ENCODE measurements around the gene AIRE. TPM values are rescaled to one million over a fixed set of nuclear protein-coding genes. Genes with fewer than 3 reads are reported as not detected.
A peak's percentile ranks its signal among the peaks of the same experiment; 100 is the strongest.

AIRE gene
- total RNA-seq, 3 donors from 2014 or later, result 0.12 to 0.16 TPM; not detected in 1

DNA sequence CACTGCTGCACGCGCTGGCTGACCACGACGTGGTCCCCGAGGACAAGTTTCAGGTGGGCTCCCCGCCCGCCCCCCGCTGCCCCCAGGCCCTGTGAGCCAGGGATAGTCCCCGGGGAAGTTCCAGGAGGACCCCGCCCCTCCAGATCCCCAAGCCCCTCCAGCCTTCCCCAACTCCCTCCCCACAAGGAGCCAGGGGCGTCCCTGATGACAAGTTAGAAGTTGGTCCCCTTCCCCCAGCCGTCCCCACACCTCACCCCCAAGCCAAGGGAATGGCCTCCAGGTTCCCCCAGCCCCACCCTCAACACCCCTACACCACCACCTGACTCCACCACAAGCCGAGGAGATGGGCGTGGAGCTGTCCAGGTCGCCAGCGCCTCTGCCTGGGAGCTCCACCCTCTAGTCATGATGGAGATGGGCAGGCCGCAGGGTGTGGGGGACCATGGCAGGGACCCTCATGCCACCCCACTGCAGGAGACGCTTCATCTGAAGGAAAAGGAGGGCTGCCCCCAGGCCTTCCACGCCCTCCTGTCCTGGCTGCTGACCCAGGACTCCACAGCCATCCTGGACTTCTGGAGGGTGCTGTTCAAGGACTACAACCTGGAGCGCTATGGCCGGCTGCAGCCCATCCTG lies 525 bp downstream of the AIRE start:
- ATAC-seq, result no peak
- DNase-seq, result peak in 1 of 3 donors; percentile 41

DNA sequence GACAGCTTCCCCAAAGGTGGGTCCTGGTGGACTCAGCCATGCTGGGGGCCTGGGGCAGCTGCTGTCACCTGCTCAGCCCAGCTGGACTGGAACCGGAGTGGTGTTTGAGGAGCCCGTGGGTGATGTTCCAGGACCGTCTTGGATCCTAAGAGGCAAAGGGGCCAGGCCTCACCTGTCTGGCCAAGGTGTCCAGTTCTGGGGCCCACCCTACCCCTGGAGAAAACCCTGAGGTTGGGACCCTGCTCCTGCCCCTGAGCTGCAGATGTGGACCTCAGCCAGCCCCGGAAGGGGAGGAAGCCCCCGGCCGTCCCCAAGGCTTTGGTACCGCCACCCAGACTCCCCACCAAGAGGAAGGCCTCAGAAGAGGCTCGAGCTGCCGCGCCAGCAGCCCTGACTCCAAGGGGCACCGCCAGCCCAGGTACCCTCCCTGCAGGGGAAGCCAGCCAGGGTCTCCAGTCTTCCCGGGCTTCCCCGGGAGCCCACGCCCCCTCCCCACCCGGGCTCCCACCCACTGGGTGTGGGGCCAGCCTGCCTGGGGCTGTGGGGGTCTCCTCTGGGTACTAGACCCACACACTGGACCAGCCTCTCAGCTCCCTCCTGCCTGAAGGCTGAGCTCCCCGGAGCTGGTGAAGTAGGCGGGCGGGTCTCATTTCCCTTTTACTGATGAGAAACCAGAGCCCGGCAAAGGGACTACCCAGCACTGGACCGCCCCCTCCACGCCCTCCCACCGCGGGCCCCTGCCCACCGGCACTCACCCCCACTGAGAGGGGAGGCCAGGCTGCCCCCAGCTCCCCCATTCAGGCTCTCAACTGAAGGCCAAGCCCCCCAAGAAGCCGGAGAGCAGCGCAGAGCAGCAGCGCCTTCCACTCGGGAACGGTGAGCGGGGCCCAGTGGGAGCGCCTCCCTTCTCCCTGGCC lies 1.3 kb downstream of the AIRE start:
- no peaks in the 10 kb centered on the region for H3K36me3 ChIP-seq (ENCODE audit: low read depth)
- peak in 2 of 3 donors; percentile 27 to 49 for DNase-seq
- intact Hi-C loops (cut with DNase I, micrococcal nuclease), result no loop called here
- no peaks in the 10 kb centered on the region for H3K4me1 ChIP-seq (ENCODE audit: low read depth)
- H3K9me3 ChIP-seq, result no peaks in the 10 kb centered on the region
- TF ChIP-seq, protein P1, sequence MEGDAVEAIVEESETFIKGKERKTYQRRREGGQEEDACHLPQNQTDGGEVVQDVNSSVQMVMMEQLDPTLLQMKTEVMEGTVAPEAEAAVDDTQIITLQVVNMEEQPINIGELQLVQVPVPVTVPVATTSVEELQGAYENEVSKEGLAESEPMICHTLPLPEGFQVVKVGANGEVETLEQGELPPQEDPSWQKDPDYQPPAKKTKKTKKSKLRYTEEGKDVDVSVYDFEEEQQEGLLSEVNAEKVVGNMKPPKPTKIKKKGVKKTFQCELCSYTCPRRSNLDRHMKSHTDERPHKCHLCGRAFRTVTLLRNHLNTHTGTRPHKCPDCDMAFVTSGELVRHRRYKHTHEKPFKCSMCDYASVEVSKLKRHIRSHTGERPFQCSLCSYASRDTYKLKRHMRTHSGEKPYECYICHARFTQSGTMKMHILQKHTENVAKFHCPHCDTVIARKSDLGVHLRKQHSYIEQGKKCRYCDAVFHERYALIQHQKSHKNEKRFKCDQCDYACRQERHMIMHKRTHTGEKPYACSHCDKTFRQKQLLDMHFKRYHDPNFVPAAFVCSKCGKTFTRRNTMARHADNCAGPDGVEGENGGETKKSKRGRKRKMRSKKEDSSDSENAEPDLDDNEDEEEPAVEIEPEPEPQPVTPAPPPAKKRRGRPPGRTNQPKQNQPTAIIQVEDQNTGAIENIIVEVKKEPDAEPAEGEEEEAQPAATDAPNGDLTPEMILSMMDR (IDR thresholded peaks at IDR 0.05), result no peak
- H3K4me3 ChIP-seq, result no peak overlapping the region
- no peak for ATAC-seq

More for the DNA sequence above, 525 bp downstream of the AIRE start:
- intact Hi-C loops (cut with DNase I, micrococcal nuclease), result no loop called here
- H3K36me3 ChIP-seq (ENCODE audit: low read depth), result no peaks in the 10 kb centered on the region
- H3K4me1 ChIP-seq (ENCODE audit: low read depth), result no peaks in the 10 kb centered on the region
- TF ChIP-seq, protein P1 (IDR thresholded peaks at IDR 0.05), result no peak
- H3K4me3 ChIP-seq, result no peak overlapping the region
- no peaks in the 10 kb centered on the region for H3K9me3 ChIP-seq

DNA sequence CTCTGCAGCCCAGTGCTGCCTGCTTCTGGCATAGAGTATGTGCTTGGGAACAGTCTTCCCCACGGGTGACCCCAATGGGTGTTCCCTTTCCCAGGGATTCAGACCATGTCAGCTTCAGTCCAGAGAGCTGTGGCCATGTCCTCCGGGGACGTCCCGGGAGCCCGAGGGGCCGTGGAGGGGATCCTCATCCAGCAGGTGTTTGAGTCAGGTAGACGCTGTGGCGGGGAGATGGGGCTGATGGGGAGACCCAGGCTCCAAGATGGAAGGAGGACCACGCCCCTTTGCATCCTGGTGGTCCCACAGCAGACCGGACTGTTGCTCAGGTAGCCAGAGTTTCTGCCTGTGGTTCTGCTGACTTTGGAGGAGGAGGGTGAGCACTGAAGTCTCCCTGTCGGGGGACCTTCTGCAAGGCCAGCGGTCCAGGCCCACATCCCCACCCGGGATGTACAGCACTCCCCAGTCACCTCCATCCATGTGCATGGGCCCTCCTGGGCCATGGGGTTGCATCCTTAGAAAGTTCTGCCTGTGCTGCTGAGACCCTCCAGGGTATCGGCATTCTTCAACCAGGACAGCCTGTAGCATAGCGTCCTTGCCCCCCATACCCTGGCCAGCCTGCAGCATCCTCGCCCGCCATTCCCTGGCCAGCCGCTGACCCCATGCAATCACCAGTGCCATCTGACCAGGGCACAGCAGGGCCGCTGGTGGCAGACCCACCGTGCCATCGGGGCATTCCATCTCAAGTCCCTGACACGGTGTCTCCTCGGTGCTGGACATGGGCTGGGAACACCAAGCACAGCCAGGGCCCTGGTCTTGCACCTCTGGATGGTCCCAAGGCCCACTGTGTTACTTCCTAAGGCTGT lies 2.8 kb downstream of the AIRE start:
- ATAC-seq, result no peak
- DNase-seq, result peak in 1 of 3 donors; percentile 46
- H3K36me3 ChIP-seq (ENCODE audit: low read depth), result no peaks in the 10 kb centered on the region
- intact Hi-C loops (cut with DNase I, micrococcal nuclease), result no loop called here
- H3K9me3 ChIP-seq, result no peaks in the 10 kb centered on the region
- TF ChIP-seq, protein P1 (IDR thresholded peaks at IDR 0.05), result no peak
- H3K4me1 ChIP-seq (ENCODE audit: low read depth), result no peaks in the 10 kb centered on the region
- no peak overlapping the region for H3K4me3 ChIP-seq

DNA sequence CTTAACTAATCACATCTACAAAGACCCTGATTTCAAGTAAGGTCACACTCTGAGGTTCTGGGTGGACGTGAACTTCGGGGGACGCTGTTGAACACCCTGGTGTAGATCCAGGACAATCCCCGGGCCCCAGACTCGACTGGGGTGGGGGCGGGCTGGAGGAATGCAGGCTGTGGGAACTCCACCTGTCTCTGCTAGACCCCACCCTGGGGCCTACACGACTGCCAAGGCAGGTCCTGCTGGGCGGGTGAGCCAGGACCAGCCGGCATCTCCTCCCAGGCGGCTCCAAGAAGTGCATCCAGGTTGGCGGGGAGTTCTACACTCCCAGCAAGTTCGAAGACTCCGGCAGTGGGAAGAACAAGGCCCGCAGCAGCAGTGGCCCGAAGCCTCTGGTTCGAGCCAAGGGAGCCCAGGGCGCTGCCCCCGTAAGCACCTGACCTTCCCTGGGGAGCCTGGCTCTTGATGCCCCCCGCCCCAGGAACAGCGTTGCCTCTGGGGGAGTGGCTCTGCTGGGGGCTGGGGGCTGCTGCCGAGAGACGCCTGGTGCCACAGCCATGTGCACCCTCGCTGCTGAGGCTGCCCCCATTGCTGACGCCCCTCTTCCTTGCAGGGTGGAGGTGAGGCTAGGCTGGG lies 3.8 kb downstream of the AIRE start:
- no peaks in the 10 kb centered on the region for H3K4me1 ChIP-seq (ENCODE audit: low read depth)
- no peaks in the 10 kb centered on the region for H3K36me3 ChIP-seq (ENCODE audit: low read depth)
- TF ChIP-seq, protein P1 (IDR thresholded peaks at IDR 0.05), result no peak
- DNase-seq (peak in 1 of 3 donors; percentile 38), ATAC-seq (no peak)
- no peaks in the 10 kb centered on the region for H3K9me3 ChIP-seq
- H3K4me3 ChIP-seq, result no peak overlapping the region
- intact Hi-C loops (cut with DNase I, micrococcal nuclease), result no loop called here
